GM12892 (cell line): ENCODE results near the gene SMIM41.

ENCODE experiments used
- POLR2A ChIP-seq: IDR thresholded peaks from 2 replicates; pipeline ENCODE4 v1.6.1; 2011; ENCODE audit warnings: low read depth, low read length, control low read depth
- POLR2AphosphoS5 ChIP-seq: IDR thresholded peaks from 2 replicates; pipeline ENCODE4 v1.6.1; 2011; ENCODE audit warnings: low read depth, low read length, control low read depth
- TAF1 ChIP-seq: IDR thresholded peaks from 2 replicates; pipeline ENCODE4 v1.6.1; 2011; ENCODE audit warnings: low read depth, mild to moderate bottlenecking, control low read depth, low read length, borderline replicate concordance

GRCh38 chr12:52127683-52128450, 48.4 kb downstream of the SMIM41 start:
- TF ChIP-seq TAF1: no peak
- TF ChIP-seq POLR2A: no peak
- TF ChIP-seq POLR2AphosphoS5: no peak
